ENCODE data around the gene FFAR4. TPM values are rescaled to one million over a fixed set of nuclear protein-coding genes. Genes with fewer than 3 reads are reported as not detected.

The FFAR4 gene
- total and polyA plus RNA-seq, 4 experiments from 2014 or later = not detected

- Histone ChIP-seq H3K36me3 (ENCODE audit: insufficient read depth, low read length) (no peaks in the 10 kb centered on the region), H3K27ac (ENCODE audit: low read depth, low read length) (no peak overlapping the region), H3K9me3 (ENCODE audit: control insufficient read depth in 1 of 2, low read length in 2 of 2) (no peaks in the 10 kb centered on the region), H3K27me3 (ENCODE audit: insufficient read depth, low read length) (no peaks in the 10 kb centered on the region), H3K4me3 (ENCODE audit: low read length in 2 of 2) (no peak overlapping the region), H3K4me1 (ENCODE audit: insufficient read depth, low read length) (no peaks in the 10 kb centered on the region)
- Mint-ChIP-seq H3K27me3 (peaks cover 0 to 3% of the 10 kb centered on the region in 2 donors), H3K4me1 (peaks cover 0 to under 1% (median under 1%) of the 10 kb centered on the region in 4 donors), H3K4me3 (no peak overlapping the region), H3K9me3 (no peaks in the 10 kb centered on the region), H3K27ac (no peak overlapping the region), H3K36me3 (no peaks in the 10 kb centered on the region)
- DNase-seq = no peak
- intact Hi-C loops (cut with micrococcal nuclease) = no loop called here
- ChIA-PET POLR2A (ENCODE audit: partially characterized antibody) (no interaction called here), CTCF (ENCODE audit: partially characterized antibody) (no interaction called here)
Measured at GRCh38 chr10:93547522-93547921, 18.9 kb upstream of the FFAR4 start.

DNA sequence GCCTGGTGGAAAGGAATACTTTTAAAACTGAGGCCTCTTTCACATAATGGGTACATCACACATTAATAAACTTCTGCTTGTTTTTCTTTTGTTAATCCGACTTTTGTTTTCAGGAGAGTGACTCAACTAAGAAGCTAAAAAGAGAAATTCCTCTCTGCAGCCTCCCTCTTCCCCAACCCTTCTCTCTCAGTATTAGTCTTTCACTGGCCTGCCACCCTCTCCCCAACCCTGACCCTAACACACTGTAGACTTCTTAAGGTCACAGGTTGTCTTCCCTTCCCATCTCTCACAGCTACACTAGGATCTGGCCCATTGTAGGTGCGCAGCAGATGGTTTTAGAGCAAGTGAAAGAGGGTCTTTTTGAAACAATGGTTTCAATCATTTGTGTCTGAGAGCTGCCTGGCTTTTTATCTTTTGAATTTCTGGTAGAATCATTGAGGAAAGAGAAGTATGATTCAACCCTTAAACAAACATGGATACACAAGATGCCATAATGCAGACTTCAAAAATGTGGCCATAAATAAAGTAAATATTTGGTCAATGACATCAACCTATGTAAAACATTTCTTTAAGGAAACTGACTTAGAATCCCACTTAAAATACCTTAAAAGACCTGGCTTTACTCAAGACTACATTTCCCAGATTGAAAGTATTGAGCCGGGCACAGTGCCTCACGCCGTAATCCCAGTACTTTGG, 17.9 kb upstream of the FFAR4 start:
- Mint-ChIP-seq H3K4me1 (no peaks in the 10 kb centered on the region), H3K36me3 (no peaks in the 10 kb centered on the region), H3K27me3 (peaks cover 0 to 3% of the 10 kb centered on the region in 2 donors), H3K9me3 (no peaks in the 10 kb centered on the region), H3K4me3 (no peak overlapping the region), H3K27ac (no peak overlapping the region)
- no peak overlapping the region for H3K27ac ChIP-seq (ENCODE audit: low read depth, low read length)
- H3K4me3 ChIP-seq (ENCODE audit: low read length in 2 of 2) = no peak overlapping the region
- ChIA-PET POLR2A (ENCODE audit: partially characterized antibody) (no interaction called here), CTCF (ENCODE audit: partially characterized antibody) (no interaction called here)
- H3K9me3 ChIP-seq (ENCODE audit: control insufficient read depth in 1 of 2, low read length in 2 of 2) = no peaks in the 10 kb centered on the region
- DNase-seq = no peak
- no peaks in the 10 kb centered on the region for H3K27me3 ChIP-seq (ENCODE audit: insufficient read depth, low read length)
- H3K36me3 ChIP-seq (ENCODE audit: insufficient read depth, low read length) = no peaks in the 10 kb centered on the region
- no peaks in the 10 kb centered on the region for H3K4me1 ChIP-seq (ENCODE audit: insufficient read depth, low read length)
- intact Hi-C loops (cut with micrococcal nuclease) = no loop called here

DNA sequence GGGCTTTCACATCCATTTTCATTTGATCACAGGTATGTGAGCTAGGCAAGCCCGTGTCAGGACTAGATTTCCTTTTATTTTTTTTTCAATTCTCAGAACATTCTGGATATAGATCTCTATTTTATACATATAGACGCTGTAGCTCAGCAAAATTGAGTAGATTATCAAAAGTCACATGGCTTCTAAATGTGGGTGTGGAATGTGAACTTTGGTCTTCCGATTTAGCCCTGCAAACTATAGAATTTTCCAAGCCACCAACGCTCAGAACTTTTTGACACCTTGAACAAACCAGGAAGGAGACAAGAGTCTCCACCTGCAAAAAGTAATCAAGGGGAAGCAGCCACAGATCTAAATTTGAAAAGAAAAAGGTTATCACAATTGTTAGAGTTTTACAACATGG, 15.9 kb upstream of the FFAR4 start:
- Histone ChIP-seq H3K27ac (ENCODE audit: low read depth, low read length) (no peak overlapping the region), H3K4me1 (ENCODE audit: insufficient read depth, low read length) (no peaks in the 10 kb centered on the region), H3K27me3 (ENCODE audit: insufficient read depth, low read length) (no peaks in the 10 kb centered on the region), H3K36me3 (ENCODE audit: insufficient read depth, low read length) (no peaks in the 10 kb centered on the region), H3K9me3 (ENCODE audit: control insufficient read depth in 1 of 2, low read length in 2 of 2) (no peaks in the 10 kb centered on the region), H3K4me3 (ENCODE audit: low read length in 2 of 2) (no peak overlapping the region)
- peaks cover 0 to 2% (median 0%) of the 10 kb centered on the region in 4 donors for H3K4me1 Mint-ChIP-seq
- H3K9me3 Mint-ChIP-seq = no peaks in the 10 kb centered on the region
- ChIA-PET CTCF (ENCODE audit: partially characterized antibody) (no interaction called here), POLR2A (ENCODE audit: partially characterized antibody) (no interaction called here)
- no peak for DNase-seq
- no peak overlapping the region for H3K27ac Mint-ChIP-seq
- peaks cover 3 to 4% of the 10 kb centered on the region in 2 donors for H3K27me3 Mint-ChIP-seq
- no peaks in the 10 kb centered on the region for H3K36me3 Mint-ChIP-seq
- H3K4me3 Mint-ChIP-seq = no peak overlapping the region
- intact Hi-C loops (cut with micrococcal nuclease) = loop anchor here (10.0 kb wide), 2 partner anchors 124 to 374 kb away; no protein-coding TSS in a partner anchor

GRCh38 chr10:93552780-93553179, 13.7 kb upstream of the FFAR4 start:
- no peak overlapping the region for H3K27ac Mint-ChIP-seq
- peaks cover 0 to 2% (median 0%) of the 10 kb centered on the region in 4 donors for H3K4me1 Mint-ChIP-seq
- H3K4me3 ChIP-seq (ENCODE audit: low read length in 2 of 2) = no peak overlapping the region
- peaks cover 3% of the 10 kb centered on the region in 2 donors for H3K27me3 Mint-ChIP-seq
- no peaks in the 10 kb centered on the region for H3K4me1 ChIP-seq (ENCODE audit: insufficient read depth, low read length)
- no peak for DNase-seq
- ChIA-PET POLR2A (ENCODE audit: partially characterized antibody) (no interaction called here), CTCF (ENCODE audit: partially characterized antibody) (interaction anchor here (1.0 to 1.3 kb wide), 3 partner anchors 8 to 341 kb away, joined by 3 to 6 read pairs (median 3); partner anchors contain the start of gene SLC35G1)
- H3K36me3 Mint-ChIP-seq = no peaks in the 10 kb centered on the region
- H3K36me3 ChIP-seq (ENCODE audit: insufficient read depth, low read length) = no peaks in the 10 kb centered on the region
- intact Hi-C loops (cut with micrococcal nuclease) = loop anchor here (10.0 kb wide), 2 partner anchors 122 to 372 kb away; no protein-coding TSS in a partner anchor
- H3K9me3 ChIP-seq (ENCODE audit: control insufficient read depth in 1 of 2, low read length in 2 of 2) = no peaks in the 10 kb centered on the region
- H3K27me3 ChIP-seq (ENCODE audit: insufficient read depth, low read length) = no peaks in the 10 kb centered on the region
- H3K4me3 Mint-ChIP-seq = no peak overlapping the region
- no peak overlapping the region for H3K27ac ChIP-seq (ENCODE audit: low read depth, low read length)
- H3K9me3 Mint-ChIP-seq = no peaks in the 10 kb centered on the region

DNA sequence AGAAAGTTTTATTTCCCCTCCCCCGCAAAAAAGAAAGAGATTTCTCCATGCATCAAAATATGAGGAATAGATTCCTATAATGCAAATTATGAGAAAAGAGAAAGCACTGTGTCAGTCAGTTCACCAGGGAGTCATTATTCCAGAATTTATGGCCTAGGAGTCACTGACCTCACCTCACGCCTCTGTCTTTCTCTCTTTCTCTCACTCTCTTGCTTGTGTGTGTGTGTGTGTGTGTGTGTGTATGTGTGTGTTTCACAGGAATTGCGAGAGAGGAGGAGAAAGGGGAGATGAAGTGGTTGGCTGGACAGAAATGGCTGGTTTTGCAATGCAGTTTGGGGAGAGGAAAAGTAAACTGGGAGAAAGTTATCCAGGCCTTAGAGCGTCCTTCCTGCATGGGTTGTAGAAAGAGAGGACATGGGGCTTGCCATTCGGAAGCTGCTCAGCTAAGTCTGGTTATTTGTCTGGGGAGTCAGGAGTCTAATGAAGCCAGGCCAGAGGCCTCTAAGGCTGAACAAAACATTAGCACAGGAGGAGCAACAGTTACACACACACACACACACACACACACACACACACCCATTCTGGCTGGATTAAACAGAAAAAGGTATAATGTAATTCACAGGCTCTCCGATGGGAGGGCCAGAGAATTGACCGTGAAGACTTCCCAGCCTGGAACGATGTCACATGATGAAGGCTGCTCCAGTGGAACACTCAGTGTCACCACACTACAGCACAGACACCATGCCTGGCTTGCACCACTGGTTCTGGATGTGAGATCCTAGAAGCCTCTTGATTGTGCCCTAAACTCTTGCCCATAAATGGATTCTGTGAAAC, 12.8 kb upstream of the FFAR4 start:
- Mint-ChIP-seq H3K4me1 (peaks cover 0 to 2% (median 0%) of the 10 kb centered on the region in 4 donors), H3K9me3 (no peaks in the 10 kb centered on the region), H3K4me3 (no peak overlapping the region), H3K36me3 (no peaks in the 10 kb centered on the region), H3K27me3 (peaks cover 7% of the 10 kb centered on the region in 2 donors), H3K27ac (no peak overlapping the region)
- H3K27ac ChIP-seq (ENCODE audit: low read depth, low read length) = no peak overlapping the region
- no peaks in the 10 kb centered on the region for H3K4me1 ChIP-seq (ENCODE audit: insufficient read depth, low read length)
- H3K4me3 ChIP-seq (ENCODE audit: low read length in 2 of 2) = no peak overlapping the region
- intact Hi-C loops (cut with micrococcal nuclease) = loop anchor here (10.0 kb wide), 2 partner anchors 121 to 371 kb away; no protein-coding TSS in a partner anchor
- H3K36me3 ChIP-seq (ENCODE audit: insufficient read depth, low read length) = no peaks in the 10 kb centered on the region
- ChIA-PET POLR2A (ENCODE audit: partially characterized antibody) (no interaction called here), CTCF (ENCODE audit: partially characterized antibody) (interaction anchor here (0.8 to 3.5 kb wide), 7 partner anchors 11 to 367 kb away, joined by 3 to 18 read pairs (median 3); no protein-coding TSS in a partner anchor)
- H3K27me3 ChIP-seq (ENCODE audit: insufficient read depth, low read length) = no peaks in the 10 kb centered on the region
- H3K9me3 ChIP-seq (ENCODE audit: control insufficient read depth in 1 of 2, low read length in 2 of 2) = no peaks in the 10 kb centered on the region
- DNase-seq = no peak

GRCh38 chr10:93554316-93554663, 12.2 kb upstream of the FFAR4 start:
- Histone ChIP-seq H3K27ac (ENCODE audit: low read depth, low read length) (no peak overlapping the region), H3K4me3 (ENCODE audit: low read length in 2 of 2) (no peak overlapping the region), H3K27me3 (ENCODE audit: insufficient read depth, low read length) (no peaks in the 10 kb centered on the region), H3K9me3 (ENCODE audit: control insufficient read depth in 1 of 2, low read length in 2 of 2) (no peaks in the 10 kb centered on the region), H3K4me1 (ENCODE audit: insufficient read depth, low read length) (no peaks in the 10 kb centered on the region), H3K36me3 (ENCODE audit: insufficient read depth, low read length) (no peaks in the 10 kb centered on the region)
- no peak overlapping the region for H3K4me3 Mint-ChIP-seq
- H3K4me1 Mint-ChIP-seq = peaks cover 0 to 2% (median 0%) of the 10 kb centered on the region in 4 donors
- H3K27me3 Mint-ChIP-seq = peaks cover 7% of the 10 kb centered on the region in 2 donors
- H3K9me3 Mint-ChIP-seq = no peaks in the 10 kb centered on the region
- CTCF ChIA-PET (ENCODE audit: partially characterized antibody) = interaction anchor here (0.8 to 3.5 kb wide), 9 partner anchors 9 to 370 kb away, joined by 3 to 18 read pairs (median 3); no protein-coding TSS in a partner anchor
- no peak for DNase-seq
- intact Hi-C loops (cut with micrococcal nuclease) = loop anchor here (10.0 kb wide), 2 partner anchors 121 to 371 kb away; no protein-coding TSS in a partner anchor
- no peaks in the 10 kb centered on the region for H3K36me3 Mint-ChIP-seq
- H3K27ac Mint-ChIP-seq = peak overlapping the region in 1 of 7 donors; percentile 31
- POLR2A ChIA-PET (ENCODE audit: partially characterized antibody) = no interaction called here
